GM23338 (cell line): ENCODE results near the gene HIF1AN. TPM values are rescaled to one million over a fixed set of nuclear protein-coding genes. Genes with fewer than 3 reads are reported as not detected.

Experiments
- ATAC-seq: fragments of 200-7000 bp; cut with Tn5 transposase; 3 replicates; pipeline ENCODE4 v1.9.1; 2020
- DNase-seq: peaks from one replicate; pipeline ENCODE4 v3.0.0-alpha.2; 2015; ENCODE audit warnings: low spot score
- H2AFZ ChIP-seq: fragments of 200-600 bp; sonication (generic); 2 replicates; pipeline ENCODE4 v1.8.0; 2016; ENCODE audit warnings: antibody characterized with exemption, mild to moderate bottlenecking, moderate library complexity
- H3F3A ChIP-seq: fragments of 200-600 bp; sonication (generic); replicated peaks from 2 replicates; pipeline ENCODE4 v1.8.0; 2017; ENCODE audit warnings: antibody characterized with exemption, mixed run types, low read depth
- H3K27ac ChIP-seq: fragments of 200-600 bp; sonication (generic); 2 replicates; pipeline ENCODE4 v1.6.1; 2016; ENCODE audit warnings: low read depth
- H3K27me3 ChIP-seq: fragments of 200-600 bp; sonication (generic); 2 replicates; pipeline ENCODE4 v1.8.0; 2016; ENCODE audit warnings: mild to moderate bottlenecking, mixed run types, moderate library complexity; ENCODE audit not compliant: insufficient read depth
- H3K36me3 ChIP-seq: fragments of 200-600 bp; sonication (generic); 2 replicates; pipeline ENCODE4 v1.8.0; 2016; ENCODE audit warnings: mild to moderate bottlenecking; ENCODE audit not compliant: insufficient read depth
- H3K4me1 ChIP-seq: fragments of 200-600 bp; sonication (generic); 2 replicates; pipeline ENCODE4 v1.8.0; 2016; ENCODE audit warnings: mild to moderate bottlenecking, moderate library complexity; ENCODE audit not compliant: insufficient read depth
- H3K4me2 ChIP-seq: fragments of 200-600 bp; sonication (generic); 2 replicates; pipeline ENCODE4 v1.7.1; 2017; ENCODE audit warnings: mixed run types
- H3K4me3 ChIP-seq: fragments of 200-600 bp; sonication (generic); 2 replicates; pipeline ENCODE4 v1.6.1; 2016; ENCODE audit warnings: mixed run types
- H3K79me2 ChIP-seq: fragments of 200-600 bp; sonication (generic); replicated peaks from 2 replicates; pipeline ENCODE4 v1.8.0; 2017; ENCODE audit warnings: mild to moderate bottlenecking; ENCODE audit not compliant: insufficient read depth
- H3K9me2 ChIP-seq: fragments of 200-600 bp; sonication (generic); 2 replicates; pipeline ENCODE4 v1.8.0; 2017; ENCODE audit not compliant: insufficient read depth
- H4K20me1 ChIP-seq: fragments of 200-600 bp; sonication (generic); replicated peaks from 2 replicates; pipeline ENCODE4 v1.8.0; 2017; ENCODE audit warnings: mild to moderate bottlenecking; ENCODE audit not compliant: insufficient read depth
- H3K27ac Mint-ChIP-seq: 2 replicates; pipeline ENCODE4 v1.8.0; 2020; ENCODE audit warnings: inconsistent platforms, mild to moderate bottlenecking, moderate library complexity, mixed read lengths
- H3K27me3 Mint-ChIP-seq: 3 replicates; pipeline ENCODE4 v1.8.0; 2022; ENCODE audit warnings: low read depth, mild to moderate bottlenecking, moderate library complexity, mixed read lengths, inconsistent platforms; ENCODE audit not compliant: insufficient read depth, poor library complexity
- H3K36me3 Mint-ChIP-seq: 3 replicates; pipeline ENCODE4 v1.8.0; 2021; ENCODE audit warnings: low read depth, mild to moderate bottlenecking, inconsistent platforms, moderate library complexity, mixed read lengths
- H3K4me1 Mint-ChIP-seq: 3 replicates; pipeline ENCODE4 v1.8.0; 2020; ENCODE audit warnings: mild to moderate bottlenecking, inconsistent platforms, mixed read lengths
- H3K4me3 Mint-ChIP-seq: 3 replicates; pipeline ENCODE4 v1.8.0; 2021; ENCODE audit warnings: moderate library complexity, mild to moderate bottlenecking, inconsistent platforms, mixed read lengths
- H3K9me3 Mint-ChIP-seq: 3 replicates; pipeline ENCODE4 v1.8.0; 2020; ENCODE audit warnings: moderate library complexity, mild to moderate bottlenecking, inconsistent platforms, mixed read lengths
- CREB1 ChIP-seq: fragments of 250-450 bp; sonication (Bioruptor Pico); IDR thresholded peaks from 2 replicates; pipeline ENCODE4 v1.5.0; 2020; ENCODE audit warnings: low read depth, mild to moderate bottlenecking, moderate library complexity
- CTCF ChIP-seq, 2 experiments: fragments of 200-600 bp in 1 of 2; sonication (generic) in 1 of 2; conservative IDR thresholded peaks; 2 replicates each; pipeline versions ENCODE4 v1.5.1 to v1.6.1; 2016 to 2017; ENCODE audit warnings: antibody characterized with exemption in 2 of 2, low read depth in 2 of 2, mild to moderate bottlenecking in 2 of 2, moderate library complexity in 1 of 2
- ETS1 ChIP-seq: IDR thresholded peaks from 2 replicates; pipeline ENCODE4 v1.6.1; 2016; ENCODE audit warnings: antibody characterized with exemption
- EZH2 ChIP-seq: fragments of 200-600 bp; sonication (generic); IDR thresholded peaks from one replicate; pipeline ENCODE4 v1.8.0; 2017; ENCODE audit warnings: antibody characterized with exemption, mild to moderate bottlenecking, low read depth; ENCODE audit not compliant: unreplicated experiment
- EZH2phosphoT487 ChIP-seq: fragments of 200-600 bp; sonication (generic); IDR thresholded peaks from one replicate; pipeline ENCODE4 v1.8.1; 2018; ENCODE audit warnings: antibody characterized with exemption; ENCODE audit not compliant: unreplicated experiment
- JUNB ChIP-seq: IDR thresholded peaks from one replicate; pipeline ENCODE4 v1.6.1; 2016; ENCODE audit warnings: antibody characterized with exemption; ENCODE audit not compliant: unreplicated experiment
- NANOG ChIP-seq: IDR thresholded peaks from 2 replicates; pipeline ENCODE4 v1.6.1; 2016; ENCODE audit warnings: antibody characterized with exemption, borderline replicate concordance
- POLR2AphosphoS5 ChIP-seq: IDR thresholded peaks from 2 replicates; pipeline ENCODE4 v1.6.1; 2016; ENCODE audit warnings: antibody characterized with exemption, low read depth
- REST ChIP-seq: IDR thresholded peaks from one replicate; pipeline ENCODE4 v1.6.1; 2018; ENCODE audit warnings: antibody characterized with exemption; ENCODE audit not compliant: unreplicated experiment
- STAT1 ChIP-seq: IDR thresholded peaks from one replicate; pipeline ENCODE4 v1.6.1; 2016; ENCODE audit warnings: antibody characterized with exemption; ENCODE audit not compliant: unreplicated experiment
- ZNF114 ChIP-seq: fragments of 250-450 bp; sonication (Bioruptor Pico); IDR thresholded peaks from 2 replicates; pipeline ENCODE4 v1.5.0; 2020; ENCODE audit warnings: mild to moderate bottlenecking, moderate library complexity
- ZNF331 ChIP-seq: fragments of 250-450 bp; sonication (Bioruptor Pico); IDR thresholded peaks from 2 replicates; pipeline ENCODE4 v1.5.0; 2020; ENCODE audit warnings: low read depth, mild to moderate bottlenecking, moderate library complexity
- ZNF462 ChIP-seq: fragments of 250-450 bp; sonication (Bioruptor Pico); IDR thresholded peaks from 2 replicates; pipeline ENCODE4 v1.5.0; 2020; ENCODE audit warnings: mild to moderate bottlenecking, moderate library complexity
- polyA plus RNA-seq: library from polyadenylated mRNA; unstranded; fragments of >200 nt; fragmentation: Nextera tagmentation; extraction: Ambion mirVana; gene quantifications from 2 replicates; pipeline ENCODE4 v1.2.1, GENCODE V29; 2016
- total RNA-seq: library from RNA; depleted of rRNA; stranded (reverse); fragments of >200 nt; shearing (Covaris generic); gene quantifications from 2 replicates; pipeline ENCODE4 v1.2.3, GENCODE V29; 2014

Gene HIF1AN
- total and polyA plus RNA-seq, 2 experiments from 2014 or later, result 9.9 to 26.3 TPM

- H3K4me1 Mint-ChIP-seq, result peaks cover 7% of the 10 kb centered on the region
- Histone ChIP-seq H3K36me3 (peaks cover 18% of the 10 kb centered on the region), H4K20me1 (peaks cover 27% of the 10 kb centered on the region), H3K4me3 (peak overlapping the region; percentile 73), H3K4me1 (peaks cover 18% of the 10 kb centered on the region), H3K79me2 (peaks cover 41% of the 10 kb centered on the region), H3K9me2 (no peaks in the 10 kb centered on the region), H2AFZ (peak overlapping the region; percentile 79; the same call in 1 of the 2 replicates), H3K27ac (no peak overlapping the region), H3K27me3 (no peaks in the 10 kb centered on the region), H3F3A (no peaks in the 10 kb centered on the region), H3K4me2 (peak overlapping the region; percentile 20; the same call in 1 of the 2 replicates)
- no peak for DNase-seq
- H3K4me3 Mint-ChIP-seq, result no peak overlapping the region
- no peaks in the 10 kb centered on the region for H3K9me3 Mint-ChIP-seq
- H3K27me3 Mint-ChIP-seq, result peaks cover 2% of the 10 kb centered on the region
- ATAC-seq, result peak; percentile 10; the same call in 2 of the 3 replicates
- peaks cover 31% of the 10 kb centered on the region for H3K36me3 Mint-ChIP-seq
- no peak overlapping the region for H3K27ac Mint-ChIP-seq
- TF ChIP-seq JUNB (no peak), EZH2phosphoT487 (no peak), CTCF (conservative IDR thresholded peaks at IDR 0.05; ENCODE audit: low read depth in 2 of 2) (no peak), REST (no peak), EZH2 (no peak), ZNF114 (no peak), NANOG (no peak), CREB1 (CRISPR knock-in tag) (no peak), STAT1 (no peak), ZNF462 (CRISPR knock-in tag) (no peak), ZNF331 (no peak), POLR2AphosphoS5 (no peak), ETS1 (no peak)
Measured at GRCh38 chr10:100535338-100535714, 417 bp upstream of the HIF1AN start.
